ENCODE results near the gene NLRC5.

DNA sequence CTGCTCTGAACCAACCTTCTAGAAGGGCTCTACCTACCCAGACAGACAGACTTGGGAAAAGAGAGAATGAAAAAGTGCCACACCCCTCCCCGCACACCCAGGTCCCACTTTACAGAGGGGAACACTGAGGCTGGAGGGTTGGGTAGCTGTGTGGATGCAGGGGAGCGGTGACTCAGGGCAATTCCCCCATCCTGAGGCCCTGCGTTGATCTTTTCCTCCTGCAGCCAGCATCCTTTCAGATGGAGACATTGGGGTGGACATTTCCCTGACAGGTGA lies 17.7 kb upstream of the NLRC5 start:
- TF ChIP-seq POLR2AphosphoS5 (IDR thresholded peaks at IDR 0.05) (no peak), POLR2A (IDR thresholded peaks at IDR 0.05) (no peak), EP300 (IDR thresholded peaks at IDR 0.05) (no peak)
- TF ChIP-seq, protein P1, sequence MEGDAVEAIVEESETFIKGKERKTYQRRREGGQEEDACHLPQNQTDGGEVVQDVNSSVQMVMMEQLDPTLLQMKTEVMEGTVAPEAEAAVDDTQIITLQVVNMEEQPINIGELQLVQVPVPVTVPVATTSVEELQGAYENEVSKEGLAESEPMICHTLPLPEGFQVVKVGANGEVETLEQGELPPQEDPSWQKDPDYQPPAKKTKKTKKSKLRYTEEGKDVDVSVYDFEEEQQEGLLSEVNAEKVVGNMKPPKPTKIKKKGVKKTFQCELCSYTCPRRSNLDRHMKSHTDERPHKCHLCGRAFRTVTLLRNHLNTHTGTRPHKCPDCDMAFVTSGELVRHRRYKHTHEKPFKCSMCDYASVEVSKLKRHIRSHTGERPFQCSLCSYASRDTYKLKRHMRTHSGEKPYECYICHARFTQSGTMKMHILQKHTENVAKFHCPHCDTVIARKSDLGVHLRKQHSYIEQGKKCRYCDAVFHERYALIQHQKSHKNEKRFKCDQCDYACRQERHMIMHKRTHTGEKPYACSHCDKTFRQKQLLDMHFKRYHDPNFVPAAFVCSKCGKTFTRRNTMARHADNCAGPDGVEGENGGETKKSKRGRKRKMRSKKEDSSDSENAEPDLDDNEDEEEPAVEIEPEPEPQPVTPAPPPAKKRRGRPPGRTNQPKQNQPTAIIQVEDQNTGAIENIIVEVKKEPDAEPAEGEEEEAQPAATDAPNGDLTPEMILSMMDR (IDR thresholded peaks at IDR 0.05), result no peak
